ENCODE results near the gene ATP11A.
"Not testable (repeated sequence)": the region's sequence is repeated elsewhere in the genome, so short reads cannot be mapped to it uniquely, and the experiment has no call there.

Gene ATP11A

DNA sequence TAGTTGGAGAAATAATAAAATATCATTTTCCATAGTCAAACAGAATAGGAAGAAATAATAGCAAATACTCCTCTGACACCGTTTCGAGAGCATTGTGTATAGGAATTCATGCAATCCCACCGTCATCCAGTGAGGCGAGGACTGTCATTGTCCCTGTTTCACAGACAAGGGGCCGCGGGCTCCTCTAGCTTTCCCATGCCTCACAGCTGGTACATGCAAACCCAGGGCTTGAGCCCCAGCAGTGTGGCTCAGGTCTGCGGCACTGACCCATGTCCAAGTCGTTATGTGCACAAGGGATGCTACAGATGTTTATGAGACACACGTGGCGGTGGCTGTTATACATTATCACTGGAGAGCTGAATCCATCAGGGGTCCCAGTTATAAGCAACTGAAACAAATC lies 18.5 kb upstream of the ATP11A start:
- no peak for DNase-seq

- DNase-seq: no peak
These were observed 17.1 kb upstream of the ATP11A start for GRCh38 chr13:112672651-112673284.

GRCh38 chr13:112674412-112675365 lies 15.1 kb upstream of the ATP11A start:
- DNase-seq: no peak

- no peak for DNase-seq
These were observed 14.5 kb upstream of the ATP11A start for GRCh38 chr13:112675366-112675756.

DNA sequence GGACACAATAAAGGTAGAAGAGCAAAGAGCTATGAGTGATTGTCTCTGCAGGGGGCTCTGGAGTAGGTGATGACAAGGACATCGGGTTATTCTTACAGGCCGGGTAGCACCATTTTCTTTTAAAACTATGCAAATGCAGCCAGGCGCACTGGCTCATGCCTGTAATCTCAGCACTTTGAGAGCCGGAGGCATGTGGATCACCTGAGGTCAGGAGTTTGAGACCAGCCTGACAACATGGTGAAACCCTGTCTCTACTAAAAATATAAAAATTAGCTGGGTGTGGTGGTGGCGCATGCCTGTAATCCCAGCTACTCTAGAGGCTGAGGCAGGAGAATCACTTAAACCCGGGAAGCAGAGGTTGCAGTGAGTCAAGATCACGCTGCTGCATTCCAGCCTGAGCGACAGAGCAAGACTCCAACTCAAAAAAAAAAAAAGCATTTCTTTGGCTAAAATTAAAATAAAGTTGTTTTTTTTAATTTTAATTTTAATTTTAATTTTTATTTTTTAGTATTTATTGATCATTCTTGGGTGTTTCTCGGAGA lies 12.3 kb upstream of the ATP11A start:
- DNase-seq: not testable (repeated sequence)

- no peak for DNase-seq
These were observed 10.5 kb upstream of the ATP11A start for GRCh38 chr13:112679381-112679780.

DNA sequence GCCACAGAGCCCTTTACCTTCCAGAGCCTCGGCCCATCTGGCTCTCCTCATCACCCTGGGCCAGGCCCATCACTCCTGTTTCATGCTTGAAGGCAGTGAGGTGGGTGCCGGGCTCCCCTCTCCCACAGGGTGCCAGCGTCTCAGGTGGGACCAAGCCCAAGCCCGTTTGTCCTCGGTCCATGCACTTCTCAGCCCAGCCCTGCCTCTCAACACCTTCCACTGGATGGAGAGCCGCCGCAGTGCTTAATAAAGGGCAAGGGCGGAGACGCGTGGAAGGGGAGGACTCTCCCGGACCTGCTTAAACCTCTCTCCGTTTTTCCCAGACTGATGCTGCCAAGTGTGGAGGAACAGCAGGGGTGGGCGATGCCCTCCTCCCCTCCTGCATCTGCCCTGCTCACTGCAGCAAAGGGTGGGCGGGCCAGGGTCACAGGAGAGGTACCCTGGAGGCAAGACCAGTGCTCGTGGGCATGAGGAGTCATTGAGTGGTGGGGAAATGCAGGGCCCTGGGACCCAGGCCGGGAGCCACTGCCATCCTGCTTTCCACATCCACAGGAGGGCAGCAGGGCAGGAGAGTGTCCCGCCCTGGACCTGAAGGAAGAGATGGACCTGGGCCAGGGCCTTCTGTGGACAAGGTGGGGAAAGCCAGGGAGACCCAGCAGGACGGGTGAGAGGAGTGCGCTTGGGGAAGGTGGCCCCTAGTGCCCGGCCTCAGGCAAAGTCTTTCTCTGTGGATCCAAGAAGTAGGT lies 9.7 kb upstream of the ATP11A start:
- no peak for DNase-seq

- no peak for DNase-seq
These were observed 9.0 kb upstream of the ATP11A start for GRCh38 chr13:112680741-112681360.

GRCh38 chr13:112683581-112683980 lies 6.3 kb upstream of the ATP11A start:
- DNase-seq: no peak

- no peak for DNase-seq
These were observed 5.6 kb upstream of the ATP11A start for GRCh38 chr13:112684071-112684845.

- DNase-seq: not testable (repeated sequence)
These were observed 4.5 kb upstream of the ATP11A start for GRCh38 chr13:112685189-112685805.

- no peak for DNase-seq
These were observed 3.9 kb upstream of the ATP11A start for GRCh38 chr13:112685896-112686295.

DNA sequence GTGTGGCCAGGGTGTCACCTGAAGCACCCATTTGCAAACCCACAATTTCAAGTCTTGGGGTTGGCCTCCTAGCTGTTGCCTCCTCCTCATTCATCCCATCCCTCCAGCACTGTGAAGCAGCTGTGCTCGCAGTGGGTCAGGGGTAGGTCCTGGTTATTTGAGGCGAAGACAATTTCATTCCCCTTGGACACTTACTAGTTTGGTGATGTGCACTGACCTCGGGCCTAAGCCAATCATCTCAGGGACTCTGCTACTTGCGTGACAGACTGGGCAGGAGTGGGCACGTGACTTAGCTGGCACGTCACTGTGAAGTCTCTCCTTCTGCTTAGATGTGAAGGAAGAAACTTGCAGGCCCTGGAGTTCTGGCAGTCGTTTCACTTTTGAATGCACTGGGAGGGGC lies 3.5 kb upstream of the ATP11A start:
- no peak for DNase-seq

DNA sequence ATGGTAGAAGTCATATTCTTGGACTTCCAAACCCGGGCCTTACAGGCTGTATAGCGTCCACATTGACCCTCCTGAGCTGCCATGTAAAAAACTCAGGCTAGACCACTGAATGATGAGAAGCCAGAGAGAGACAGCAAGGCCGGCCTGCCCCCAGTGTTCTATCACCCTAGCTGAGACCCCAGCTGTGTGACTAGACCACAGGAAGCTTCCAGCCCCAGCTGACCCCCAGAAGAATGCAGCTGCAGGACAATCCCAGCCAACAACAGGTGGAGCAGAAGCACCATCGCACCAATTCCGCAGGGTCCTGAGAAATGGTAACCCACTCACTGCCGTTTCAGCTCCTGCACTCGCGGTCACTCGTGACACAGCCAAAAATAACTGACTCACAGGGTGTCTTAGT lies 2.9 kb upstream of the ATP11A start:
- DNase-seq: no peak

DNA sequence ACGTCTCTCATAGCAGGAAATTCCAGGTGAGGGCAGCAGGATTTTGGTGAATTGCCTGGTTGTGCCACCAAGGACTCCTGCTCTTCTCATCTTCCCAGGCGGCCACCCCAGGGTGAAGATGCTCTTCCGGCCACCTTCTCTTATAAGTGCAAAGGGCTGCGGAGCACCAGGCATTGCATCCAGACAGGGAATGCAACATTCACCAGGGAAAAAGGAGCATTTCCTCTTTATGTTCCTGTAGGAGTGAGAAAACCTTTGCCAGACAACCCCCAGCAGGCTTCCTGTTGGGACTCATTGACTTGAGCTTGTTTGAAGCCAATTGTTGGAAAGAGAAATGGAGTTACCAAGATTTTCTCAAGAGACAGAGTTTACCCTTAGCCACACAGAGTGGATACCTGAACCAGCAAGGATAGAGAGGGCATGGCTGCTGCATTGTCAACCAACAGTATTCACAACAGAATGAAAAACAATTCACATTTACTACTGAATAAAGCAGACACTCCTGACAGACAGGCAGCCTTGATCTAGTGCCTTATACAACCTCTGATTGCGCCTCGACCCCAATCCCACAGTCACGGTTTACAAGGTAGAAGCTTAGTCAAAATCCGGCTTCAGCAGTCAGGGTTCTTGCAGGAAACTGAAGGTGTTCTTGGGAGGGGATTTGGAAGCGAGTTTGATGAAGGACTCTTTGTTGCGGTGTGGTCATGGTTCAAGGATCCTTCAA lies 1.8 kb upstream of the ATP11A start:
- no peak for DNase-seq

GRCh38 chr13:112688560-112689302 lies 1.1 kb upstream of the ATP11A start:
- peak; percentile 39 for DNase-seq

DNA sequence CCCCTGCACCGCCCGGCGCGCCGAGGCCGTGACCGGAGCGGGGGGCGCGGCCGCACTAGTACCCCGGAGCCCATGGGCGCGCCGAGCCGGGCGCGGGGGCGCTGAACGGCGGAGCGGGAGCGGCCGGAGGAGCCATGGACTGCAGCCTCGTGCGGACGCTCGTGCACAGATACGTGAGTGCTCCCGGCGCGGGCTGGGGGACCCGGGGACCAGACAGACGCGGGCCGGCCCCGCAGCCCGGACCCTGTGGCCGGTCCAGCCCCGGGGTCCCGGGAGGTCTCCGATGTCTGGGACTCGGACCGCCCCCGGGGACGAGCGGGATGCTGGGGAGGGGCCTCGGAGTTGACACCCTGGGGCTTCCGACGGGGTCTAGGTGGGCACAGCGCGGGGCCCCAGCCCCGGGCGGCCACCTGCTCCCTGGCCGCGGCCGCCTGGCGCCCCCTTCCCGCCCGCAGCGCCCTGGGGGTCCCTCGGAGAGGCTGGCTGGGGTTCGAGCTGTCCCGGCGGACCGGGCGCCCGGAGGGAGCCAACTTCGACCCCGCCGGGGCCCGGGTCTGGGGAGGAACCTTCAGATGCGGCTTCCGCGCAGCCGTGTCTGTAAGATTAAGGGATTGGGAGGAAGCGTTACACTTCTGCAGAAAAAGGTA lies 568 bp downstream of the ATP11A start:
- DNase-seq: peak; percentile 15

GRCh38 chr13:112692104-112692503 lies 2.3 kb downstream of the ATP11A start:
- no peak for DNase-seq

GRCh38 chr13:112692586-112692985 lies 2.7 kb downstream of the ATP11A start:
- no peak for DNase-seq

All from central memory CD4-positive, alpha-beta T cell (primary cell).